Panc1 (cell line): ENCODE data around the gene PSMB9. TPM values are rescaled to one million over a fixed set of nuclear protein-coding genes. Genes with fewer than 3 reads are reported as not detected.

Experiments
- ATAC-seq: fragments of 200-7000 bp; cut with Tn5 transposase; 2 replicates; pipeline ENCODE4 v1.9.1; 2020; ENCODE audit warnings: mild to moderate bottlenecking, moderate library complexity
- BruUV-seq: library from RNA; stranded (reverse); fragments of 400-500 nt; replicated peaks from 2 replicates; lab custom pipeline; 2021; lab: Mats Ljungman, UMichigan
- CTCF ChIA-PET: fragments of 300-600 bp; sonication (Branson Sonifier 250); formaldehyde crosslinking; loops from one replicate; lab custom pipeline; 2022; ENCODE audit warnings: antibody characterized with exemption; lab: Charles Lee
- POLR2A ChIA-PET: fragments of 300-600 bp; sonication (Branson Sonifier 250); formaldehyde crosslinking; loops from one replicate; lab custom pipeline; 2022; ENCODE audit warnings: antibody characterized with exemption; lab: Charles Lee
- DNase-seq: peaks from one replicate; pipeline ENCODE4 v3.0.0-alpha.2; 2010; ENCODE audit warnings: low read depth, low spot score
- H3K27ac ChIP-seq: 2 replicates; pipeline ENCODE4 v1.5.1; 2011; ENCODE audit warnings: mild to moderate bottlenecking, low read length, inconsistent platforms
- H3K27me3 ChIP-seq: fragments of 200-500 bp; sonication (Bioruptor generic); 2 replicates; pipeline ENCODE4 v1.6.0; 2014; ENCODE audit warnings: low read length, inconsistent platforms; ENCODE audit not compliant: control insufficient read depth, insufficient read depth
- H3K36me3 ChIP-seq: fragments of 200-500 bp; sonication (Bioruptor generic); 2 replicates; pipeline ENCODE4 v1.5.1; 2014; ENCODE audit warnings: inconsistent platforms, mild to moderate bottlenecking, low read length, moderate library complexity; ENCODE audit not compliant: control insufficient read depth, insufficient read depth
- H3K4me1 ChIP-seq: 2 replicates; pipeline ENCODE4 v1.5.1; 2011; ENCODE audit warnings: inconsistent platforms, mild to moderate bottlenecking, low read length, moderate library complexity; ENCODE audit not compliant: control insufficient read depth, insufficient read depth
- H3K4me3 ChIP-seq, 2 experiments: 2 replicates each; pipeline ENCODE4 v1.5.1; 2011 to 2012; ENCODE audit warnings: low read depth in 2 of 2, low read length in 2 of 2, mild to moderate bottlenecking in 2 of 2, inconsistent platforms in 1 of 2, moderate library complexity in 1 of 2
- H3K9me3 ChIP-seq: fragments of 200-500 bp; sonication (Bioruptor generic); 2 replicates; pipeline ENCODE4 v1.5.1; 2014; ENCODE audit warnings: low read depth, mild to moderate bottlenecking, inconsistent platforms, low read length, moderate library complexity; ENCODE audit not compliant: control insufficient read depth, insufficient read depth
- POLR2AphosphoS5 ChIP-seq: IDR thresholded peaks from 2 replicates; pipeline ENCODE4 v1.6.1; 2012; ENCODE audit warnings: mild to moderate bottlenecking, low read depth, low read length, moderate library complexity
- SIN3A ChIP-seq: IDR thresholded peaks from 2 replicates; pipeline ENCODE4 v1.6.1; 2012; ENCODE audit warnings: low read depth, mild to moderate bottlenecking, low read length, moderate library complexity, borderline replicate concordance; ENCODE audit not compliant: insufficient read depth
- TCF7L2 ChIP-seq: IDR thresholded peaks from 2 replicates; pipeline ENCODE4 v1.6.1; 2011; ENCODE audit warnings: mild to moderate bottlenecking, low read depth, low read length, inconsistent platforms
- in situ Hi-C: cut with HindIII; loops from 2 replicates; pipeline ENCODE4 v1.10.0; 2016; ENCODE audit warnings: low sequenced_read_pairs, low pct_unique_long_range_greater_than_20kb
- intact Hi-C: fragments of 100-400 bp; cut with micrococcal nuclease; formaldehyde crosslinking; loops from one replicate; pipeline ENCODE4 v1.10.0; 2022; ENCODE audit not compliant: unreplicated experiment
- total RNA-seq: library from RNA; stranded (reverse); gene quantifications from one replicate; pipeline ENCODE4 v1.2.1, GENCODE V29; 2021; ENCODE audit not compliant: unreplicated experiment
- TF ChIP-seq, protein P1 (sequence below): fragments of 450-650 bp; IDR thresholded peaks from 2 replicates; pipeline ENCODE4 v1.5.1; 2017; ENCODE audit warnings: mild to moderate bottlenecking
- TF ChIP-seq, protein P2 (sequence below), 2 experiments: IDR thresholded peaks; 2 replicates each; pipeline ENCODE4 v1.6.1; 2011 to 2012; ENCODE audit warnings: low read depth in 2 of 2, control low read depth in 1 of 2, low read length in 1 of 2, mild to moderate bottlenecking in 1 of 2, moderate library complexity in 1 of 2; ENCODE audit not compliant: insufficient read depth in 1 of 2

PSMB9 gene
- total RNA-seq, 1 experiment from 2014 or later = 41.5 TPM

DNA sequence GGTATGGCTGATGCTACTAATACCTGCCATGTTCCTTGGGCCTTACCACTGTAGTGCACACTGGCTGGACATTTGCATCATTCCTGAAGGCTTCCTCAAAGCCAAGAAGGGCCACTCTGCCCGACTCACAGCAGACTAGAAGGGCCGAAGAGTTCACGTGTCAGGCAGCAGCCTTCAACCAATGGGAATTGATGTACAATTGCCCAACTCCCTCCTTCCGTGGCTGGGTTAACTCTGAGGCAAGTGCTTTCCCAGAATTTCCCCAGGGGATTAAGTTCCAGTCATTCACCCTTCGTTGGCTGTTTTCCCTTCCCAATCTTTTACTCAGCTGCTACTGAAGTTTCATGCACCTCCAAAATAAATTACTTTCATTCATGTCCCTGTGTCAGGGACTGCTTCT lies 29.8 kb downstream of the PSMB9 start:
- intact Hi-C loops = no loop called here
- in situ Hi-C loops = no loop called here
- Histone ChIP-seq H3K4me1 (no peaks in the 10 kb centered on the region), H3K27me3 (no peaks in the 10 kb centered on the region), H3K9me3 (no peaks in the 10 kb centered on the region), H3K36me3 (no peaks in the 10 kb centered on the region), H3K4me3 (no peak overlapping the region), H3K27ac (no peak overlapping the region)
- no TSS peak for BruUV-seq
- ChIA-PET CTCF (no interaction called here), POLR2A (no interaction called here)
- no peak for ATAC-seq
- TF ChIP-seq TCF7L2 = no peak
- TF ChIP-seq, protein P1, sequence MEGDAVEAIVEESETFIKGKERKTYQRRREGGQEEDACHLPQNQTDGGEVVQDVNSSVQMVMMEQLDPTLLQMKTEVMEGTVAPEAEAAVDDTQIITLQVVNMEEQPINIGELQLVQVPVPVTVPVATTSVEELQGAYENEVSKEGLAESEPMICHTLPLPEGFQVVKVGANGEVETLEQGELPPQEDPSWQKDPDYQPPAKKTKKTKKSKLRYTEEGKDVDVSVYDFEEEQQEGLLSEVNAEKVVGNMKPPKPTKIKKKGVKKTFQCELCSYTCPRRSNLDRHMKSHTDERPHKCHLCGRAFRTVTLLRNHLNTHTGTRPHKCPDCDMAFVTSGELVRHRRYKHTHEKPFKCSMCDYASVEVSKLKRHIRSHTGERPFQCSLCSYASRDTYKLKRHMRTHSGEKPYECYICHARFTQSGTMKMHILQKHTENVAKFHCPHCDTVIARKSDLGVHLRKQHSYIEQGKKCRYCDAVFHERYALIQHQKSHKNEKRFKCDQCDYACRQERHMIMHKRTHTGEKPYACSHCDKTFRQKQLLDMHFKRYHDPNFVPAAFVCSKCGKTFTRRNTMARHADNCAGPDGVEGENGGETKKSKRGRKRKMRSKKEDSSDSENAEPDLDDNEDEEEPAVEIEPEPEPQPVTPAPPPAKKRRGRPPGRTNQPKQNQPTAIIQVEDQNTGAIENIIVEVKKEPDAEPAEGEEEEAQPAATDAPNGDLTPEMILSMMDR = no peak
- TF ChIP-seq, protein P2, sequence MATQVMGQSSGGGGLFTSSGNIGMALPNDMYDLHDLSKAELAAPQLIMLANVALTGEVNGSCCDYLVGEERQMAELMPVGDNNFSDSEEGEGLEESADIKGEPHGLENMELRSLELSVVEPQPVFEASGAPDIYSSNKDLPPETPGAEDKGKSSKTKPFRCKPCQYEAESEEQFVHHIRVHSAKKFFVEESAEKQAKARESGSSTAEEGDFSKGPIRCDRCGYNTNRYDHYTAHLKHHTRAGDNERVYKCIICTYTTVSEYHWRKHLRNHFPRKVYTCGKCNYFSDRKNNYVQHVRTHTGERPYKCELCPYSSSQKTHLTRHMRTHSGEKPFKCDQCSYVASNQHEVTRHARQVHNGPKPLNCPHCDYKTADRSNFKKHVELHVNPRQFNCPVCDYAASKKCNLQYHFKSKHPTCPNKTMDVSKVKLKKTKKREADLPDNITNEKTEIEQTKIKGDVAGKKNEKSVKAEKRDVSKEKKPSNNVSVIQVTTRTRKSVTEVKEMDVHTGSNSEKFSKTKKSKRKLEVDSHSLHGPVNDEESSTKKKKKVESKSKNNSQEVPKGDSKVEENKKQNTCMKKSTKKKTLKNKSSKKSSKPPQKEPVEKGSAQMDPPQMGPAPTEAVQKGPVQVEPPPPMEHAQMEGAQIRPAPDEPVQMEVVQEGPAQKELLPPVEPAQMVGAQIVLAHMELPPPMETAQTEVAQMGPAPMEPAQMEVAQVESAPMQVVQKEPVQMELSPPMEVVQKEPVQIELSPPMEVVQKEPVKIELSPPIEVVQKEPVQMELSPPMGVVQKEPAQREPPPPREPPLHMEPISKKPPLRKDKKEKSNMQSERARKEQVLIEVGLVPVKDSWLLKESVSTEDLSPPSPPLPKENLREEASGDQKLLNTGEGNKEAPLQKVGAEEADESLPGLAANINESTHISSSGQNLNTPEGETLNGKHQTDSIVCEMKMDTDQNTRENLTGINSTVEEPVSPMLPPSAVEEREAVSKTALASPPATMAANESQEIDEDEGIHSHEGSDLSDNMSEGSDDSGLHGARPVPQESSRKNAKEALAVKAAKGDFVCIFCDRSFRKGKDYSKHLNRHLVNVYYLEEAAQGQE (IDR thresholded peaks at IDR 0.05; ENCODE audit: insufficient read depth in 1 of 2, low read depth in 2 of 2, low read length in 1 of 2) = no peak
- TF ChIP-seq SIN3A = no peak
- TF ChIP-seq POLR2AphosphoS5 = no peak
- no peak for DNase-seq

DNA sequence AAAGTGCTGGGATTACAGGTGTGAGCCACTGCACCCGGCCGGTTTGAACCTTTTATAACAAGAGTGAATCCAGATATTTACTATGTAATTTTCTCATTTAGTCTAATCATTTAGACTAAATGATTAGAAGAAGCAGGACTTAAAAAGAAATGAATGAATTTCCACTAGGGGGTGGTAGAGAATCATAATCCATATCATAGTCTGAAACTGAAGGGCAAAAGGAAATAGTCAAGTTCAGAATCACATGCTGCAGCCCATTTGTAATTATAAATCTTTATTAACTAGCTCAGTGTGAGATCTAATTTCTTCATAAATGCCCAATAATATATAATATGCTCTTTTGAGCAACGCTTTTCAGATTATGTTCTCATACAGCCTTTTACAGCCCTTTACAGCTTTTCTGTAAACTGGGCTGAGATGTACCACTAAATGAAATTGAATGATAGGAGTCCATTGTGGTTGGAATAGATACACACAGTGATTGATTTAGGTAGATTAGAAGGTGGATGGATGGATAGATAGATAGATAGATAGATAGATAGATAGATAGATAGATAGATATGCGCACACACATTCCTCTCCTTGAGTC lies 31.8 kb downstream of the PSMB9 start:
- Histone ChIP-seq H3K9me3 (no peaks in the 10 kb centered on the region), H3K27me3 (no peaks in the 10 kb centered on the region), H3K4me3 (no peak overlapping the region), H3K36me3 (no peaks in the 10 kb centered on the region), H3K27ac (no peak overlapping the region), H3K4me1 (no peaks in the 10 kb centered on the region)
- intact Hi-C loops = loop anchor here (5.0 kb wide), 2 partner anchors 62 to 97 kb away; no protein-coding TSS in a partner anchor
- BruUV-seq = no TSS peak
- in situ Hi-C loops = no loop called here
- DNase-seq (no peak), ATAC-seq (peak; percentile 80)
- ChIA-PET POLR2A (interaction anchor here (0.6 to 1.2 kb wide), 3 partner anchors 58 to 87 kb away, joined by 3 to 5 read pairs (median 4); no protein-coding TSS in a partner anchor), CTCF (interaction anchor here (0.6 to 1.8 kb wide), 7 partner anchors 9 to 301 kb away, joined by 3 to 11 read pairs (median 3); no protein-coding TSS in a partner anchor)
- TF ChIP-seq, protein P1 = peak; percentile 72
- TF ChIP-seq TCF7L2 = no peak
